ENCODE data around the gene MYRIP. TPM values are rescaled to one million over a fixed set of nuclear protein-coding genes. Genes with fewer than 3 reads are reported as not detected.

MYRIP gene
- total RNA-seq, 1 experiment from 2014 or later = 0.44 TPM

DNA sequence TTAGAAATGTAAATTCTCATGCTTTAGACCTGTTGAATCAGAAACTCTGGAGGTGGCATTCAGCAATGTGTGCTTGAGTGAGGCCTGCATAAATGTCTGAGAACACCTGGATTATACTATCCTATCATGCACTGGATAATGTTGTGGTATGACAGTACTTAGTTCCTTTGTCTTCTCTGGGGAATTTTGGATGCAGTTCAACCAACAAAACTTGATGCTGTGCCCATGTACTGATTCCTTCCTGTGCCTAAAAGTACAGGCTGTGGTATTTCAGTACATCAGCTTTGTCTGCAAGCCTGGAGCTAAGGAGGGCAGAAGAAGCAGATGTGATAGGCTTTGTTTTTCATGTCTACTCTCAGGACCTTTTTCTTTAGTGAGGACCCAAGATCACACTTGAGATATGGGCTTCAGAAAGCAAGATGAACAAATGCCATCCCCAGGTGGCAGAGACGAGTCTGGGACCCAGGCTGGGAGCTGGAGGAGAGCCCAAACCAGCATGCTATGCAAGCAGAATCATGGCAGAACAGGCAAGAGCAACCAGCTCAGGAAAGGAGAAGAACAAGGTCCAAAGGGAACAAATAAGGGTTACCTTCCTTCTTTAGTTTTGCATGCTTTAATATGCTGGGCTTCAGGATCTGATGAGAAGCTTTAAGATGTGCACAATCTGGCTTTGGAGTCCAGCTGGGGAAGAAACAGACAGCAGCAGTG lies 124.7 kb downstream of the MYRIP start:
- no peak overlapping the region for H3K4me3 ChIP-seq (replicated peaks in 1 of 2; ENCODE audit: low read depth in 1 of 2, low read length in 2 of 2)
- ChIA-PET CTCF (no interaction called here), POLR2A (no interaction called here), RAD21 (ENCODE audit: low non-redundant PET in 1 of 2, low total read pairs in 2 of 2, uncharacterized antibody in 2 of 2, unreplicated experiment in 2 of 2) (no interaction called here)
- DNase-seq (ENCODE audit: low read depth, low spot score) (no peak), ATAC-seq (no peak)
- BruUV-seq (replicated peaks) = no TSS peak
- no peak overlapping the region for H3K27ac ChIP-seq (ENCODE audit: low read depth, low read length)
- H3K9me2 ChIP-seq (ENCODE audit: insufficient read depth) = no peaks in the 10 kb centered on the region
- no peak overlapping the region for H3K4me2 ChIP-seq (ENCODE audit: low read length)
- H3K4me1 ChIP-seq (ENCODE audit: control insufficient read depth in 1 of 2, insufficient read depth in 2 of 2, low read length in 2 of 2) = no peaks in the 10 kb centered on the region
- H3K79me2 ChIP-seq (ENCODE audit: insufficient read depth, low read length) = no peaks in the 10 kb centered on the region
- no peak overlapping the region for H2AFZ ChIP-seq (ENCODE audit: low read depth, low read length, poor library complexity, severe bottlenecking)
- H3K9me3 ChIP-seq (ENCODE audit: control insufficient read depth in 1 of 2, insufficient read depth in 1 of 2, low read depth in 1 of 2, low read length in 2 of 2) = no peaks in the 10 kb centered on the region
- TF ChIP-seq ZFX (IDR thresholded peaks at IDR 0.05) = no peak
- TF ChIP-seq POLR2AphosphoS5 (IDR thresholded peaks at IDR 0.05; ENCODE audit: low read depth, low read length) = no peak
- intact Hi-C loops (cut with micrococcal nuclease) = no loop called here
- no peaks in the 10 kb centered on the region for H4K20me1 ChIP-seq (ENCODE audit: insufficient read depth)
- H3K36me3 ChIP-seq (ENCODE audit: control insufficient read depth in 1 of 2, insufficient read depth in 2 of 2, low read length in 2 of 2) = no peaks in the 10 kb centered on the region
- no peak overlapping the region for H3K9ac ChIP-seq (ENCODE audit: low read length)
- H3K27me3 ChIP-seq (ENCODE audit: insufficient read depth, low read length) = no peaks in the 10 kb centered on the region; the same call in 1 of the 2 replicates

DNA sequence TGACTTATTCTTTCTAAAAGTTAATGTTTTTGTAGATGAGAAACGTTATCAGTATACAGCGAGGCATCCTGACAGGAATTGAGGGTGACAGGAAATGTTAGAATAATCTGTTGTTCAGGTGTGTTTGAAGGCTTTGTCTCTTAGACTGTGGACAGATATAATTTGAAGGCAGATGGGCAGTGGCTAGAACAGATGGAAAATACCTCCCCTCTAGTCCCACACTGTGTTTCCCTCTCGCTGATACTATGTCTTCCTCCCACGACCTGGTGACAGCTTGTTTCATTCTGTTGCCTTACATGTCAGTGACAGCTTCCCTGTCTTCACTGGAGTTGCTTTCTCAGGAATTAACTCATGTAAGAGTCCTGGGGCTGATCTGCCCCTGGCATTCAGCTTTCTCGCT lies 125.3 kb downstream of the MYRIP start:
- no peak for TF ChIP-seq EZH2 (IDR thresholded peaks at IDR 0.05)
- TF ChIP-seq POLR2AphosphoS5 (IDR thresholded peaks at IDR 0.05; ENCODE audit: low read depth, low read length) = no peak
- TF ChIP-seq, protein P1, sequence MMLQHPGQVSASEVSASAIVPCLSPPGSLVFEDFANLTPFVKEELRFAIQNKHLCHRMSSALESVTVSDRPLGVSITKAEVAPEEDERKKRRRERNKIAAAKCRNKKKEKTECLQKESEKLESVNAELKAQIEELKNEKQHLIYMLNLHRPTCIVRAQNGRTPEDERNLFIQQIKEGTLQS (IDR thresholded peaks at IDR 0.05) = no peak
- TF ChIP-seq SP1 (IDR thresholded peaks at IDR 0.05; ENCODE audit: low read depth) = no peak
- TF ChIP-seq POLR2A (IDR thresholded peaks at IDR 0.05; ENCODE audit: borderline replicate concordance, extremely low read depth, insufficient read depth, insufficient read length) = no peak
- TF ChIP-seq, protein P2, sequence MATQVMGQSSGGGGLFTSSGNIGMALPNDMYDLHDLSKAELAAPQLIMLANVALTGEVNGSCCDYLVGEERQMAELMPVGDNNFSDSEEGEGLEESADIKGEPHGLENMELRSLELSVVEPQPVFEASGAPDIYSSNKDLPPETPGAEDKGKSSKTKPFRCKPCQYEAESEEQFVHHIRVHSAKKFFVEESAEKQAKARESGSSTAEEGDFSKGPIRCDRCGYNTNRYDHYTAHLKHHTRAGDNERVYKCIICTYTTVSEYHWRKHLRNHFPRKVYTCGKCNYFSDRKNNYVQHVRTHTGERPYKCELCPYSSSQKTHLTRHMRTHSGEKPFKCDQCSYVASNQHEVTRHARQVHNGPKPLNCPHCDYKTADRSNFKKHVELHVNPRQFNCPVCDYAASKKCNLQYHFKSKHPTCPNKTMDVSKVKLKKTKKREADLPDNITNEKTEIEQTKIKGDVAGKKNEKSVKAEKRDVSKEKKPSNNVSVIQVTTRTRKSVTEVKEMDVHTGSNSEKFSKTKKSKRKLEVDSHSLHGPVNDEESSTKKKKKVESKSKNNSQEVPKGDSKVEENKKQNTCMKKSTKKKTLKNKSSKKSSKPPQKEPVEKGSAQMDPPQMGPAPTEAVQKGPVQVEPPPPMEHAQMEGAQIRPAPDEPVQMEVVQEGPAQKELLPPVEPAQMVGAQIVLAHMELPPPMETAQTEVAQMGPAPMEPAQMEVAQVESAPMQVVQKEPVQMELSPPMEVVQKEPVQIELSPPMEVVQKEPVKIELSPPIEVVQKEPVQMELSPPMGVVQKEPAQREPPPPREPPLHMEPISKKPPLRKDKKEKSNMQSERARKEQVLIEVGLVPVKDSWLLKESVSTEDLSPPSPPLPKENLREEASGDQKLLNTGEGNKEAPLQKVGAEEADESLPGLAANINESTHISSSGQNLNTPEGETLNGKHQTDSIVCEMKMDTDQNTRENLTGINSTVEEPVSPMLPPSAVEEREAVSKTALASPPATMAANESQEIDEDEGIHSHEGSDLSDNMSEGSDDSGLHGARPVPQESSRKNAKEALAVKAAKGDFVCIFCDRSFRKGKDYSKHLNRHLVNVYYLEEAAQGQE (IDR thresholded peaks at IDR 0.05; ENCODE audit: low read depth) = no peak
- TF ChIP-seq SIN3A (IDR thresholded peaks at IDR 0.05; ENCODE audit: low read depth) = no peak
- TF ChIP-seq TCF7L2 (IDR thresholded peaks at IDR 0.05; ENCODE audit: borderline replicate concordance, extremely low read depth, insufficient read depth, insufficient read length) = no peak
- TF ChIP-seq ZFX (IDR thresholded peaks at IDR 0.05) = no peak
- TF ChIP-seq RAD21 (IDR thresholded peaks at IDR 0.05; ENCODE audit: low read depth) = no peak
- no peak for TF ChIP-seq FOSL1 (IDR thresholded peaks at IDR 0.05; ENCODE audit: low read depth)
- no peak for TF ChIP-seq EZH2phosphoT487 (IDR thresholded peaks at IDR 0.05; ENCODE audit: borderline replicate concordance)
- no peak for TF ChIP-seq ZBTB33 (IDR thresholded peaks at IDR 0.05; ENCODE audit: extremely low read depth, insufficient replicate concordance, low read length)
- no peak for TF ChIP-seq CBX3 (IDR thresholded peaks at IDR 0.05; ENCODE audit: low read depth)
- TF ChIP-seq JUND (IDR thresholded peaks at IDR 0.05) = no peak
- no peak for TF ChIP-seq SRF (IDR thresholded peaks at IDR 0.05; ENCODE audit: low read depth)
- no peak for TF ChIP-seq CEBPB (IDR thresholded peaks at IDR 0.05; ENCODE audit: low read depth)
- H3K9me2 ChIP-seq (ENCODE audit: insufficient read depth) = no peaks in the 10 kb centered on the region
- H3K79me2 ChIP-seq (ENCODE audit: insufficient read depth, low read length) = no peaks in the 10 kb centered on the region
- no peak overlapping the region for H3K9ac ChIP-seq (ENCODE audit: low read length)
- H3K36me3 ChIP-seq (ENCODE audit: control insufficient read depth in 1 of 2, insufficient read depth in 2 of 2, low read length in 2 of 2) = no peaks in the 10 kb centered on the region
- no peaks in the 10 kb centered on the region; the same call in 1 of the 2 replicates for H3K27me3 ChIP-seq (ENCODE audit: insufficient read depth, low read length)
- BruUV-seq (replicated peaks) = no TSS peak
- H2AFZ ChIP-seq (ENCODE audit: low read depth, low read length, poor library complexity, severe bottlenecking) = no peak overlapping the region
- ChIA-PET CTCF (no interaction called here), POLR2A (no interaction called here), RAD21 (ENCODE audit: low non-redundant PET in 1 of 2, low total read pairs in 2 of 2, uncharacterized antibody in 2 of 2, unreplicated experiment in 2 of 2) (no interaction called here)
- no peak overlapping the region for H3K27ac ChIP-seq (ENCODE audit: low read depth, low read length)
- DNase-seq (ENCODE audit: low read depth, low spot score) (no peak), ATAC-seq (no peak)
- no peaks in the 10 kb centered on the region for H3K9me3 ChIP-seq (ENCODE audit: control insufficient read depth in 1 of 2, insufficient read depth in 1 of 2, low read depth in 1 of 2, low read length in 2 of 2)
- intact Hi-C loops (cut with micrococcal nuclease) = no loop called here
- H4K20me1 ChIP-seq (ENCODE audit: insufficient read depth) = no peaks in the 10 kb centered on the region
- H3K4me1 ChIP-seq (ENCODE audit: control insufficient read depth in 1 of 2, insufficient read depth in 2 of 2, low read length in 2 of 2) = no peaks in the 10 kb centered on the region
- H3K4me3 ChIP-seq (replicated peaks in 1 of 2; ENCODE audit: low read depth in 1 of 2, low read length in 2 of 2) = no peak overlapping the region
- no peak overlapping the region for H3K4me2 ChIP-seq (ENCODE audit: low read length)

Measured in HCT116 (cell line).